HepG2 (cell line): ENCODE measurements around the gene TRAPPC1. TPM values are rescaled to one million over a fixed set of nuclear protein-coding genes. Genes with fewer than 3 reads are reported as not detected.
A peak's percentile ranks its signal among the peaks of the same experiment; 100 is the strongest.

Source experiments
- ARID4A ChIP-seq: sonication (generic); formaldehyde crosslinking; IDR thresholded peaks from 2 replicates; pipeline ENCODE4 v1.5.0; 2020; ENCODE audit warnings: mild to moderate bottlenecking, missing genetic modification reagents, borderline replicate concordance
- CBX5 ChIP-seq: sonication (generic); formaldehyde crosslinking; IDR thresholded peaks from 2 replicates; pipeline ENCODE4 v1.4.0; 2020; ENCODE audit warnings: missing genetic modification reagents, borderline replicate concordance
- TBX2 ChIP-seq: sonication (generic); formaldehyde crosslinking; IDR thresholded peaks from 2 replicates; pipeline ENCODE4 v1.5.0; 2020; ENCODE audit warnings: missing genetic modification reagents, mild to moderate bottlenecking, borderline replicate concordance
- UBTF ChIP-seq: sonication (generic); formaldehyde crosslinking; IDR thresholded peaks from 2 replicates; pipeline ENCODE4 v1.4.0; 2020; ENCODE audit warnings: mild to moderate bottlenecking, missing genetic modification reagents
- ZBTB21 ChIP-seq: sonication (generic); formaldehyde crosslinking; IDR thresholded peaks from 2 replicates; pipeline ENCODE4 v1.4.0; 2020; ENCODE audit warnings: missing genetic modification reagents
- ZNF281 ChIP-seq: sonication (generic); formaldehyde crosslinking; IDR thresholded peaks from 2 replicates; pipeline ENCODE4 v1.4.0; 2020; ENCODE audit warnings: missing genetic modification reagents, borderline replicate concordance
- ZNF547 ChIP-seq: sonication (generic); formaldehyde crosslinking; IDR thresholded peaks from 2 replicates; pipeline ENCODE4 v1.5.1; 2020; ENCODE audit warnings: mild to moderate bottlenecking, missing genetic modification reagents
- ZNF572 ChIP-seq: sonication (generic); formaldehyde crosslinking; IDR thresholded peaks from 2 replicates; pipeline ENCODE4 v1.5.1; 2020; ENCODE audit warnings: mild to moderate bottlenecking, missing genetic modification reagents
- ZNF609 ChIP-seq: sonication (generic); formaldehyde crosslinking; IDR thresholded peaks from 2 replicates; pipeline ENCODE4 v1.4.0; 2020; ENCODE audit warnings: mild to moderate bottlenecking, missing genetic modification reagents, borderline replicate concordance
- polyA plus RNA-seq, 8 experiments: library from polyadenylated mRNA; depleted of rRNA in 3 of 8; stranded (reverse) in 7 of 8; unstranded in 1 of 8; fragments of >200 nt; fragmentation: Illumina TruSeq in 4 of 8; extraction: Trizol in 4 of 8; gene quantifications; 2 replicates each; pipeline versions ENCODE4 v1.2.1 to v1.2.3, GENCODE V29; 2011 to 2016; ENCODE audit warnings: low read depth in 4 of 8, missing spikeins in 1 of 8, mixed read lengths in 1 of 8; ENCODE audit not compliant: insufficient read depth in 1 of 8
- total RNA-seq, 5 experiments: library from RNA; depleted of rRNA; stranded (reverse); fragments of >200 nt; fragmentation: Illumina TruSeq; extraction: Trizol; gene quantifications; 2 replicates each; pipeline ENCODE4 v1.2.3, GENCODE V29; 2016; ENCODE audit warnings: low read depth in 1 of 5
- TF ChIP-seq, protein P1 (sequence below): IDR thresholded peaks from 2 replicates; pipeline ENCODE4 v1.6.1; 2016; ENCODE audit warnings: mild to moderate bottlenecking

The TRAPPC1 gene
- total and polyA plus RNA-seq, 2 of the 13 experiments (the other 11 are each of a cell fraction or from before 2014, with no cell fraction given) = 28.1 to 44.9 TPM

GRCh38 chr17:7888184-7888920 lies 43.4 kb downstream of the TRAPPC1 start, which contains the start of gene CHD3 (continued):
- TF ChIP-seq ARID4A (CRISPR knock-in tag) (peak; percentile 10; the same call in 1 of the 2 replicates), ZNF281 (CRISPR knock-in tag) (0 out of 2 replicates have a peak, but pooled peaks have one; percentile 16), ZBTB21 (CRISPR knock-in tag) (0 out of 2 replicates have a peak, but pooled peaks have one; percentile 12), ZNF609 (CRISPR knock-in tag) (peak; percentile 30; the same call in 1 of the 2 replicates), UBTF (CRISPR knock-in tag) (peak; percentile 2), ZNF547 (CRISPR knock-in tag) (no peak), CBX5 (CRISPR knock-in tag) (0 out of 2 replicates have a peak, but pooled peaks have one; percentile 5), TBX2 (CRISPR knock-in tag) (peak; percentile 29; the same call in 1 of the 2 replicates), ZNF572 (no peak)
- TF ChIP-seq, protein P1, sequence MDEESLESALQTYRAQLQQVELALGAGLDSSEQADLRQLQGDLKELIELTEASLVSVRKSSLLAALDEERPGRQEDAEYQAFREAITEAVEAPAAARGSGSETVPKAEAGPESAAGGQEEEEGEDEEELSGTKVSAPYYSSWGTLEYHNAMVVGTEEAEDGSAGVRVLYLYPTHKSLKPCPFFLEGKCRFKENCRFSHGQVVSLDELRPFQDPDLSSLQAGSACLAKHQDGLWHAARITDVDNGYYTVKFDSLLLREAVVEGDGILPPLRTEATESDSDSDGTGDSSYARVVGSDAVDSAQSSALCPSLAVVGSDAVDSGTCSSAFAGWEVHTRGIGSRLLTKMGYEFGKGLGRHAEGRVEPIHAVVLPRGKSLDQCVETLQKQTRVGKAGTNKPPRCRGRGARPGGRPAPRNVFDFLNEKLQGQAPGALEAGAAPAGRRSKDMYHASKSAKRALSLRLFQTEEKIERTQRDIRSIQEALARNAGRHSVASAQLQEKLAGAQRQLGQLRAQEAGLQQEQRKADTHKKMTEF (CRISPR knock-in tag) = peak; percentile 16; the same call in 1 of the 2 replicates
